ENCODE measurements around the gene FIBCD1.

GRCh38 chr9:130908878-130909355, 30.1 kb downstream of the FIBCD1 start:
- no peak for TF ChIP-seq CTCF (IDR thresholded peaks at IDR 0.05)
- no peak for TF ChIP-seq POLR2AphosphoS5 (IDR thresholded peaks at IDR 0.05)

All from suprapubic skin (tissue), 3 donors.